Activated naive CD4-positive, alpha-beta T cell treated with anti-CD3 and anti-CD28 coated beads for 36 hours (primary cell): ENCODE results near the gene VEZF1. TPM values are rescaled to one million over a fixed set of nuclear protein-coding genes. Genes with fewer than 3 reads are reported as not detected.
A peak's percentile ranks its signal among the peaks of the same experiment; 100 is the strongest.

Experiments used
- CTCF ChIA-PET: fragments of 350-600 bp; sonication (Branson Sonifier 250); formaldehyde crosslinking; loops from one replicate; lab custom pipeline; 2021; ENCODE audit warnings: antibody characterized with exemption; lab: Charles Lee
- DNase-seq: peaks from one replicate; pipeline ENCODE4 v3.0.0-alpha.2; 2020
- H3K27ac Mint-ChIP-seq: one replicate; pipeline ENCODE4 v1.8.0; 2021; ENCODE audit warnings: mild to moderate bottlenecking, mixed read lengths
- H3K27me3 Mint-ChIP-seq: one replicate; pipeline ENCODE4 v1.8.0; 2021; ENCODE audit warnings: low read depth, mixed read lengths
- H3K36me3 Mint-ChIP-seq: one replicate; pipeline ENCODE4 v1.8.0; 2021; ENCODE audit warnings: low read depth, mixed read lengths
- H3K4me1 Mint-ChIP-seq: one replicate; pipeline ENCODE4 v1.8.0; 2021; ENCODE audit warnings: low read depth, mixed read lengths
- H3K4me3 Mint-ChIP-seq: one replicate; pipeline ENCODE4 v1.8.0; 2021; ENCODE audit warnings: mild to moderate bottlenecking, moderate library complexity, mixed read lengths
- H3K9me3 Mint-ChIP-seq: one replicate; pipeline ENCODE4 v1.8.0; 2021; ENCODE audit warnings: mixed read lengths
- intact Hi-C: fragments of 100-400 bp; cut with micrococcal nuclease; formaldehyde crosslinking; loops from one replicate; pipeline ENCODE4 v1.15.1; 2023
- total RNA-seq, 2 experiments: library from RNA; stranded (reverse); gene quantifications; one replicate each; pipeline ENCODE4 v1.2.3, GENCODE V29; 2021

The VEZF1 gene
- total RNA-seq, 2 experiments from 2014 or later, result 21.7 to 22.0 TPM

GRCh38 chr17:57944908-57945307, 43.1 kb downstream of the VEZF1 start:
- intact Hi-C loops, result no loop called here
- Mint-ChIP-seq H3K4me3 (no peak overlapping the region), H3K27me3 (no peaks in the 10 kb centered on the region), H3K9me3 (no peaks in the 10 kb centered on the region), H3K27ac (no peak overlapping the region), H3K4me1 (peaks cover 35% of the 10 kb centered on the region), H3K36me3 (no peaks in the 10 kb centered on the region)
- CTCF ChIA-PET, result no interaction called here
- no peak for DNase-seq

GRCh38 chr17:57943645-57944044, 44.4 kb downstream of the VEZF1 start:
- Mint-ChIP-seq H3K36me3 (no peaks in the 10 kb centered on the region), H3K27ac (no peak overlapping the region), H3K4me3 (no peak overlapping the region), H3K4me1 (peaks cover 31% of the 10 kb centered on the region), H3K9me3 (no peaks in the 10 kb centered on the region), H3K27me3 (peaks cover 3% of the 10 kb centered on the region)
- no peak for DNase-seq
- CTCF ChIA-PET, result no interaction called here
- intact Hi-C loops, result no loop called here

- no peaks in the 10 kb centered on the region for H3K9me3 Mint-ChIP-seq
- no peaks in the 10 kb centered on the region for H3K36me3 Mint-ChIP-seq
- no peak for DNase-seq
- no peak overlapping the region for H3K4me3 Mint-ChIP-seq
- H3K27ac Mint-ChIP-seq, result no peak overlapping the region
- intact Hi-C loops, result no loop called here
- CTCF ChIA-PET, result no interaction called here
- H3K4me1 Mint-ChIP-seq, result peaks cover 26% of the 10 kb centered on the region
- H3K27me3 Mint-ChIP-seq, result peaks cover 3% of the 10 kb centered on the region
These were observed 44.9 kb downstream of the VEZF1 start for GRCh38 chr17:57943140-57943539.

DNA sequence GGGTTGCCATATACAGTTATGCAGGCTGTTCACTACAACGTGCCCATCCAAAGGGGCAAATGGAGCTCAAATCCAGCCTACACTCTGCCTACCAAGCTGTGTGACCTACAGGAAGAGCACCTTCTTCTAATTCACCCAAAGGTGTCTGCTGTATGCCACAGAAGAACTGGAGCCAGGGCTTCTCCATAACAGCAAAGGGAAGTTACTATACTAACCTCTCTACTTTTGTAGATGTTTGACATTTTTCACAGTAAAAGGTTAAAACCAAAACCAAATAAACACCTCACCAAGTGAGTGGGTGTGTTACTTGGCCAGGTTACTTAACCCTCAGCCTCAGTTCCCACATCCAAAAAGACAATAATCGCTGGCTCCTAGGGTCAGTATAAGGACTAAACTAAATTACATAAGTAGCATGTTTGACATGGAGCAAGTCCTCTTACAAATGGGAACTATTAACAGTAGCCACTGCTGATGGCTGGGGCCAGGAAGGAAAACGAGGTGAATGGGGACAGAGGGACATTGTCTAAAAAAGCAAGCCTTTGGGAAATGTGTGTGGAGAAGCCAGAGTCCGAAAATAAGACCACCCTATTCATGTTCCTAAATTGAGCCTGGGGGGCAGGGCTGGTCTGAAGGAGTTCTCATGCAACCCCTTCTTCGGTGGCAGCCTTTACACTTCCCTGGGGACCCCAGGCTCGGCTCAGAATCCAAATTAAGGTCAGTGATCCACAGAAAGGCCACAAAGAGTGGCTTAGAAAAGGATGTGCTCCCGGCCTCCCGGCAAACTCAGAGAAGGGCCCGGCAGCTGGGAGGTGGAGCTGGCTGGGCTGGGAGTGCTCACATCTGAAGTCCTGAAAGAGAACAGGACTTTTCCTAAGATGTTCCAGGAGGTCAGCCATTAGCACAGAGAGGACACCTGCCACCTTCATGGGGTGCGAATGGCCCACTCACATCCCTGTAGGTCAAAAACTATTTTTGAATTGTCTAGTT, 46.4 kb downstream of the VEZF1 start:
- CTCF ChIA-PET, result no interaction called here
- peaks cover 3% of the 10 kb centered on the region for H3K27me3 Mint-ChIP-seq
- no peak overlapping the region for H3K4me3 Mint-ChIP-seq
- intact Hi-C loops, result no loop called here
- H3K4me1 Mint-ChIP-seq, result peaks cover 18% of the 10 kb centered on the region
- H3K9me3 Mint-ChIP-seq, result no peaks in the 10 kb centered on the region
- no peaks in the 10 kb centered on the region for H3K36me3 Mint-ChIP-seq
- H3K27ac Mint-ChIP-seq, result no peak overlapping the region
- DNase-seq, result no peak

DNA sequence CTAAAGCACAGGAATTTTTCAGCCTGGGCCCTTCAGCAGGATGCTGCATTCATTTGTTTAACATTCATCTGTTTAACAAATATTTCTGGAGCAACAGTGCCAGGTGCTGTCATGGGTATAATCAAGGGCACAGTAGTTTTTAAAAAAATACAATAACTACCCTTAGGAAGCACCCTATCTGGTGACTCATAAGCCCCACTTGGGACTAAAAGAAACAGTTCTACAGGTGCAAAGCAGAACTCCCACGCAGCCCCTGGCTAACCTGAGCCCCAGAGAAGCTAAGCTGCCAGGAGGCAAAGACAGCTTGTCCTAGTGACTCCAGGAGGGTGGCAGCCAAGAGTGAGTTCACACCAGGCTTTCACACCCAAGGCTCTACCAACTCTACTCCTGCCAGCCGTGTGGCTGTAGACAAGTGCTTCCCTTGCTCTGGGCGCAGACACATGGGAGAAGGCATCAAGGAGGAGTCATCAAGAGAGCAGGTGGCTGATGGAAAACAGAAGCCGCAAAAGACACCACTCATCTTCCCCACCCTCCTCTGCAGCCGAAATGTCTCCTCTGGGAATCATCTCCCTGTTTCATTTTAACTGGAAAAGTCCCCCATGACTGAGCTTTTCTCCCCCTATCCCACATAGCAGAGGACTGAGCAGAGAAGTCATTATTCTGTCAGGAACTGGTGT, 47.3 kb downstream of the VEZF1 start:
- no peaks in the 10 kb centered on the region for H3K9me3 Mint-ChIP-seq
- no peaks in the 10 kb centered on the region for H3K36me3 Mint-ChIP-seq
- CTCF ChIA-PET, result interaction anchor here (0.6 kb wide), 2 partner anchors 42 to 54 kb away, joined by 3 to 4 read pairs; no protein-coding TSS in a partner anchor
- H3K4me3 Mint-ChIP-seq, result no peak overlapping the region
- H3K4me1 Mint-ChIP-seq, result peaks cover 15% of the 10 kb centered on the region
- DNase-seq, result peak; percentile 32
- H3K27ac Mint-ChIP-seq, result no peak overlapping the region
- peaks cover 3% of the 10 kb centered on the region for H3K27me3 Mint-ChIP-seq
- intact Hi-C loops, result no loop called here

DNA sequence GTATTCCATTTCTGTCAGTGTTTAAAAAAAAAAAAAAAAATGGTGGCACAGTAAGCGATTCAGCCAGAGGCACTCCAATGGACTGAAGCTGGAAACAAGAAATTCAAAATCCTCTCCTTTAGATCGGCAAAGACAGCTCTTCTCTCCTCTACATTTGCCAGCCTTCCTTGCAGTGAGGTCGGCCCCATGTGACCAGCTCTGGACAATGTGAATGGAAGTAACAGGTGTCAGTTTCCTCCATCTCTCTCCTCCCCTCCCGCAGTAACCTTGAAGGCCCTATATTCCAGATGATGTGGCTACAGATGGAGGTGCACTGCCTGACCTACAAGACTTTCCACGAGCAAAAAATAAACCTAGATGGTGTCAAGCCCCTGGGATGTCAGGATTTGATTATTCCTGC, 47.8 kb downstream of the VEZF1 start:
- CTCF ChIA-PET, result interaction anchor here (0.6 to 0.7 kb wide), 3 partner anchors 25 to 54 kb away, joined by 3 to 5 read pairs (median 4); no protein-coding TSS in a partner anchor
- H3K27ac Mint-ChIP-seq, result no peak overlapping the region

DNA sequence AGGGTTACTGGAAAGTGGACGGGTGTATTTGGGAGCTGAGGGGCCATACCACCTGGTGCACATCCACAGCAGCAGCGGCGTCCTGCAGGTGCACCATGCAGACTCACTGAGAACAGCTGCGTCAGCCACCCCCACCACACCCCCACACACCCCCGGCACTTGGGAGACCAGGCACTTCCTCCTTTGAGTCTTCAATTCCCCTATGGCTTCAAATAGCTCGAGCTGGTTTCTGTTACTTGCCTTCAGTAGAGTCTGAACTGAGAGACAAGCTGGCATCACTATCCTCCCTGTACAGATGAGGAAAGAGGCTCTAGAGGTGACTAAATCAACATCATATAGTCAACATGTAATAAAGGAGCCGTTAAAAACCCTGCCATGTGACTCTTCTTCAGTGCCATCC, 48.3 kb downstream of the VEZF1 start:
- intact Hi-C loops, result no loop called here
- H3K27ac Mint-ChIP-seq, result no peak overlapping the region
- no peaks in the 10 kb centered on the region for H3K36me3 Mint-ChIP-seq
- peaks cover 3% of the 10 kb centered on the region for H3K27me3 Mint-ChIP-seq
- H3K9me3 Mint-ChIP-seq, result no peaks in the 10 kb centered on the region
- no peak overlapping the region for H3K4me3 Mint-ChIP-seq
- H3K4me1 Mint-ChIP-seq, result peaks cover 15% of the 10 kb centered on the region
- DNase-seq, result peak; percentile 34
- CTCF ChIA-PET, result interaction anchor here (0.6 to 0.7 kb wide), 3 partner anchors 24 to 60 kb away, joined by 3 to 5 read pairs (median 4); no protein-coding TSS in a partner anchor

More for the DNA sequence above, 47.8 kb downstream of the VEZF1 start:
- Mint-ChIP-seq H3K4me3 (no peak overlapping the region), H3K27me3 (peaks cover 3% of the 10 kb centered on the region), H3K36me3 (no peaks in the 10 kb centered on the region), H3K9me3 (no peaks in the 10 kb centered on the region), H3K4me1 (peaks cover 15% of the 10 kb centered on the region)
- DNase-seq, result no peak
- intact Hi-C loops, result no loop called here

DNA sequence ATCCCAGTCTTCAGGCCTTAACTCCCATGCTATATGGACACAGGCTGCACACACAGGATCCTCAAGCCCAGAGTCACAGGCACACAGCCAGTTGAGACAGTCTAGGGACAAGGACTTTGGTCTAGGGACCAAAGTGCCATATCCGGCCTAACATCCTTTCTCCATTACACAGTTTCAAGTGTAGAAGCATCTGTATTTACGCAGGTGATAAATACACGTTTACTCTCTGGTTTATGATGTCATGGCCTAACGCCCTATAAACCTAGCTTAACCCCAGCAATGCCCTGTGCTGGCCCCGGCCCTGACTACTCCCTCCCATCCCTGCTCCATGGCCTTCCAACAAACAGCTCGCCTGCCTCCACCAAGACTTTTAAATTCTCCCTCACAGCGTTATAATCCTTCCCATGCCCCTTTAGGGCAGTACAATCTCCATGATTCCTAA, 50.0 kb downstream of the VEZF1 start:
- Mint-ChIP-seq H3K27me3 (peaks cover 3% of the 10 kb centered on the region), H3K4me3 (no peak overlapping the region), H3K27ac (no peak overlapping the region), H3K9me3 (no peaks in the 10 kb centered on the region), H3K4me1 (peaks cover 15% of the 10 kb centered on the region), H3K36me3 (no peaks in the 10 kb centered on the region)
- intact Hi-C loops, result no loop called here
- DNase-seq, result no peak
- CTCF ChIA-PET, result interaction anchor here (1.1 to 2.1 kb wide), 3 partner anchors 9 to 235 kb away, joined by 3 to 6 read pairs (median 4); partner anchors contain the start of gene CUEDC1

- Mint-ChIP-seq H3K9me3 (no peaks in the 10 kb centered on the region), H3K4me3 (no peak overlapping the region), H3K27ac (no peak overlapping the region), H3K27me3 (peaks cover 3% of the 10 kb centered on the region), H3K4me1 (peaks cover 15% of the 10 kb centered on the region), H3K36me3 (no peaks in the 10 kb centered on the region)
- DNase-seq, result no peak
- intact Hi-C loops, result no loop called here
- CTCF ChIA-PET, result interaction anchor here (1.1 to 2.1 kb wide), 3 partner anchors 10 to 235 kb away, joined by 3 to 6 read pairs (median 4); partner anchors contain the start of gene CUEDC1
These were observed 50.6 kb downstream of the VEZF1 start for GRCh38 chr17:57937492-57937891.

DNA sequence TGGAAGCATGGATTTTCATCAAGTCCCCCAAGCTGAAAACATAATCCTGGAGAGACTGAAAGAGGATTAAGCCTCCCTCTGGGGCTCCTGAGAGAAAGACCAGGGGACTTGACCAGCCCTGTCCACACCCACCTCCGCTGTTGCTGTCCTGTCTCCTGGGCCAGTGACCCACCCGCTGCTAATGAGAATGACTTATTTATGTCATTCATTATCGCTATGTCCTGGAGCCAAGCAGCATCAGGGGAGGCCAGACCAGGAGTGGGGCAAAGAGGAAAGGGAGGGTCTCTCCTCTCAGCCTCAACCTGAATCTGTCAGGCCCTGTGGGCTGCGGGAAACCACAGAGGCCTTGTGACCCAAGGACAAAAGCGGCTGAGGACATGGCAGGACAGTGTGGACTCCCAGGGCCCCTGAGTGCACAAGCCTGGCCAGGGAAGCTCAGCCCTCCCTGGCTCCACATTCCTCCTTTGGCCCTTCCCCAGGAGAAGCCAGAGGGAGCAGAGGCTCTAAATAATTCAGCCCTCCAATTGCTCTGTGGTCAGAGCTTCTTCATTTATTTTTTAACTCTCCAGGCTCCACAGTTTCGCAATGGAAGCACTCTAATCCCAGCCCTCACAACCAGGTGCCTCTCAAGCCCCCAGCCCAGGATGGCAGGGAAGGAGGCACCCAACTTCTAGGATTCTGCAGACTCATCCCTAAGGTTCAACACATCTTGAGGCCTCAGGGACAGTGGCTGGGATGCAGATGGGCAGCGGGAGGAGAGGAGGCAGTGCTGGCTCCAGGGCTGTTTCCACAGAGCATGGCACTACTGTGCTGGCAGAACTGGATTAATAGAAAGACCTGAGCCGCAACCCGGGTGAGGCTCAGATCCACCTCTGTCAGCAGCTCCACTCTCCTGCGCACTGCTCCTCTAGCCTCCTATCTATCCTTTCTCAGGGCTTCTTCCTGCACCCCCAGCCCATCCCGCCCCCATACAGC, 51.9 kb downstream of the VEZF1 start:
- H3K27me3 Mint-ChIP-seq, result peaks cover 3% of the 10 kb centered on the region

GRCh38 chr17:57931488-57932137, 56.4 kb downstream of the VEZF1 start:
- CTCF ChIA-PET, result interaction anchor here (0.6 kb wide), 1 partner anchor 121 kb away, joined by 3 read pairs; no protein-coding TSS in a partner anchor
- Mint-ChIP-seq H3K36me3 (no peaks in the 10 kb centered on the region), H3K27ac (no peak overlapping the region), H3K9me3 (no peaks in the 10 kb centered on the region), H3K4me3 (no peak overlapping the region), H3K4me1 (no peaks in the 10 kb centered on the region), H3K27me3 (no peaks in the 10 kb centered on the region)
- DNase-seq, result no peak
- intact Hi-C loops, result no loop called here

More for the DNA sequence above, 51.9 kb downstream of the VEZF1 start:
- H3K4me1 Mint-ChIP-seq, result peaks cover 13% of the 10 kb centered on the region
- H3K9me3 Mint-ChIP-seq, result no peaks in the 10 kb centered on the region
- CTCF ChIA-PET, result interaction anchor here (0.9 kb wide), 1 partner anchor 20 kb away, joined by 3 read pairs; no protein-coding TSS in a partner anchor
- no peak overlapping the region for H3K27ac Mint-ChIP-seq
- intact Hi-C loops, result no loop called here
- DNase-seq, result no peak
- H3K36me3 Mint-ChIP-seq, result no peaks in the 10 kb centered on the region
- H3K4me3 Mint-ChIP-seq, result no peak overlapping the region
